ENCODE results near the gene HLA-DRB1. TPM values are rescaled to one million over a fixed set of nuclear protein-coding genes. Genes with fewer than 3 reads are reported as not detected.

The HLA-DRB1 gene
- total and polyA plus RNA-seq, 2 experiments from 2014 or later: 0.38 to 1.5 TPM

GRCh38 chr6:32609391-32609730 is 19.7 kb upstream of the HLA-DRB1 start:
- Histone ChIP-seq H3K4me2 (no peak overlapping the region; the same call in 1 of the 2 replicates), H3K4me1 (ENCODE audit: insufficient read depth) (no peaks in the 10 kb centered on the region), H3K36me3 (ENCODE audit: insufficient read depth) (no peaks in the 10 kb centered on the region), H3K79me2 (replicated peaks; ENCODE audit: insufficient read depth) (no peaks in the 10 kb centered on the region), H3F3A (replicated peaks; ENCODE audit: low read depth) (no peaks in the 10 kb centered on the region), H3K4me3 (no peak overlapping the region), H3K27me3 (ENCODE audit: insufficient read depth) (no peaks in the 10 kb centered on the region), H3K9me2 (ENCODE audit: insufficient read depth) (no peaks in the 10 kb centered on the region), H3K27ac (ENCODE audit: low read depth) (peak overlapping the region; percentile 92; the same call in 1 of the 2 replicates), H2AFZ (no peak overlapping the region), H4K20me1 (replicated peaks; ENCODE audit: insufficient read depth) (no peaks in the 10 kb centered on the region)
- Mint-ChIP-seq H3K27me3 (ENCODE audit: insufficient read depth, low read depth, poor library complexity) (no peaks in the 10 kb centered on the region), H3K4me3 (no peak overlapping the region), H3K9me3 (no peaks in the 10 kb centered on the region), H3K4me1 (peaks cover 4% of the 10 kb centered on the region), H3K36me3 (ENCODE audit: low read depth) (no peaks in the 10 kb centered on the region), H3K27ac (no peak overlapping the region)
- TF ChIP-seq ETS1 (IDR thresholded peaks at IDR 0.05): no peak
- TF ChIP-seq JUNB (IDR thresholded peaks at IDR 0.05; ENCODE audit: unreplicated experiment): no peak
- TF ChIP-seq CTCF (conservative IDR thresholded peaks at IDR 0.05; ENCODE audit: low read depth in 2 of 2): no peak
- no peak for TF ChIP-seq ZNF114 (CRISPR knock-in tag; IDR thresholded peaks at IDR 0.05)
- no peak for TF ChIP-seq ZNF462 (CRISPR knock-in tag; IDR thresholded peaks at IDR 0.05)
- no peak for TF ChIP-seq STAT1 (IDR thresholded peaks at IDR 0.05; ENCODE audit: unreplicated experiment)
- no peak for TF ChIP-seq POLR2AphosphoS5 (IDR thresholded peaks at IDR 0.05; ENCODE audit: low read depth)
- TF ChIP-seq REST (IDR thresholded peaks at IDR 0.05; ENCODE audit: unreplicated experiment): no peak
- TF ChIP-seq NANOG (IDR thresholded peaks at IDR 0.05; ENCODE audit: borderline replicate concordance): no peak
- TF ChIP-seq CREB1 (CRISPR knock-in tag; IDR thresholded peaks at IDR 0.05; ENCODE audit: low read depth): no peak
- TF ChIP-seq EZH2phosphoT487 (IDR thresholded peaks at IDR 0.05; ENCODE audit: unreplicated experiment): no peak
- TF ChIP-seq EZH2 (IDR thresholded peaks at IDR 0.05; ENCODE audit: low read depth, unreplicated experiment): no peak
- no peak for TF ChIP-seq ZNF331 (CRISPR knock-in tag; IDR thresholded peaks at IDR 0.05; ENCODE audit: low read depth)
- ATAC-seq: no peak
- DNase-seq (ENCODE audit: low spot score): no peak

All from GM23338 (cell line).